CD4-positive, alpha-beta memory T cell (primary cell): Measurements from ENCODE around the gene HABP2. TPM values are rescaled to one million over a fixed set of nuclear protein-coding genes. Genes with fewer than 3 reads are reported as not detected.

ENCODE experiments used
- CTCF ChIA-PET: fragments of 350-600 bp; sonication (Branson Sonifier 250); formaldehyde crosslinking; loops from one replicate; lab custom pipeline; 2021; ENCODE audit warnings: inconsistent platforms; ENCODE audit not compliant: partially characterized antibody; lab: Charles Lee
- POLR2A ChIA-PET: fragments of 350-600 bp; sonication (Branson Sonifier 250); formaldehyde crosslinking; loops from one replicate; lab custom pipeline; 2021; ENCODE audit not compliant: partially characterized antibody; lab: Charles Lee
- DNase-seq, 5 donors: peaks; one replicate each; pipeline versions ENCODE4 v3.0.0 to v3.0.0-alpha.2; 2020 to 2022; ENCODE audit warnings: mixed read lengths in 1 of 5
- H3K27ac ChIP-seq: one replicate; pipeline ENCODE4 v1.7.0; 2013; ENCODE audit warnings: low read depth, low read length
- H3K27me3 ChIP-seq: 2 replicates; pipeline ENCODE4 v1.7.0; 2013; ENCODE audit warnings: mild to moderate bottlenecking, low read length, moderate library complexity; ENCODE audit not compliant: insufficient read depth
- H3K36me3 ChIP-seq: 2 replicates; pipeline ENCODE4 v1.7.0; 2013; ENCODE audit warnings: mild to moderate bottlenecking, low read length, moderate library complexity; ENCODE audit not compliant: insufficient read depth
- H3K4me1 ChIP-seq: 2 replicates; pipeline ENCODE4 v1.7.0; 2013; ENCODE audit warnings: mild to moderate bottlenecking, low read length, moderate library complexity; ENCODE audit not compliant: insufficient read depth
- H3K4me3 ChIP-seq, 2 donors: one replicate each; pipeline ENCODE4 v1.7.0; 2013; ENCODE audit warnings: low read length in 2 of 2, mild to moderate bottlenecking in 1 of 2
- H3K9me3 ChIP-seq, 2 donors: one replicate each; pipeline ENCODE4 v1.7.0; 2013; ENCODE audit warnings: low read length in 2 of 2, control low read depth in 1 of 2; ENCODE audit not compliant: control insufficient read depth in 1 of 2
- H3K27ac Mint-ChIP-seq, 7 donors: one replicate each; pipeline ENCODE4 v1.8.0; 2020 to 2021; ENCODE audit warnings: mixed read lengths in 7 of 7, mild to moderate bottlenecking in 6 of 7, inconsistent platforms in 3 of 7, moderate library complexity in 3 of 7
- H3K27me3 Mint-ChIP-seq, 2 donors: one replicate each; pipeline ENCODE4 v1.8.0; 2020 to 2021; ENCODE audit warnings: mixed read lengths in 2 of 2
- H3K36me3 Mint-ChIP-seq, 2 donors: one replicate each; pipeline ENCODE4 v1.8.0; 2020 to 2021; ENCODE audit warnings: mixed read lengths in 2 of 2, inconsistent platforms in 1 of 2, mild to moderate bottlenecking in 1 of 2
- H3K4me1 Mint-ChIP-seq, 4 donors: one replicate each; pipeline ENCODE4 v1.8.0; 2020 to 2021; ENCODE audit warnings: mixed read lengths in 4 of 4, mild to moderate bottlenecking in 1 of 4
- H3K4me3 Mint-ChIP-seq, 8 donors: one replicate each; pipeline ENCODE4 v1.8.0; 2020 to 2021; ENCODE audit warnings: mixed read lengths in 8 of 8, mild to moderate bottlenecking in 7 of 8, moderate library complexity in 6 of 8, inconsistent platforms in 3 of 8
- H3K9me3 Mint-ChIP-seq, 8 donors: one replicate each; pipeline ENCODE4 v1.8.0; 2020 to 2021; ENCODE audit warnings: mixed read lengths in 8 of 8, mild to moderate bottlenecking in 5 of 8, inconsistent platforms in 3 of 8, moderate library complexity in 1 of 8
- intact Hi-C: fragments of 100-400 bp; cut with micrococcal nuclease; formaldehyde crosslinking; loops from one replicate; pipeline ENCODE4 v1.15.1; 2023
- polyA plus RNA-seq, 2 donors: library from polyadenylated mRNA; unstranded; fragments of 300-500 nt; fragmentation: Illumina TruSeq; gene quantifications; one replicate each; pipeline ENCODE4 v1.2.3, GENCODE V29; 2021
- total RNA-seq, 2 experiments: library from RNA; stranded (reverse); gene quantifications; one replicate each; pipeline ENCODE4 v1.2.3, GENCODE V29; 2021

Gene HABP2
- total and polyA plus RNA-seq, 4 experiments from 2014 or later, result not detected

DNA sequence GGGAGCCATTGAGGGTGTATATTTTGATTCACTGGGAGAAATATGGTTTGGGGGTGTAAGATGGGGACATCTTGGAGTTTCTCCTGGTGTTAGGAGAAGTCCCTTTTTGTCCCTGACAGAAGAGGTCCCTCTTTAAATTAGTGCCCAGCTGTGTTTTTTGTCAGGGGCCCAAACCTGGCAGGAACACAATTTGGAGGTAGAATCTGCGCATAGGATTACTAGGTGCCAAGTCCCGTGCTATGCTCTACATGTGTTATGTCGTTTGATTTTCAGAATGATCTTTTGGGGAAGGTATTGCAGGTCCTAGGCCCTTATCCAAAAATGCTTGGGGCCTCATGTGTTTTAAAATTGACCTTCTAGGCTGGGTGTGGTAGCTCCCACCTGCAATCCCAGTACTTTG lies 36.8 kb upstream of the HABP2 start:
- Histone ChIP-seq H3K36me3 (no peaks in the 10 kb centered on the region), H3K4me3 (no peak overlapping the region), H3K9me3 (no peaks in the 10 kb centered on the region), H3K27ac (no peak overlapping the region), H3K4me1 (no peaks in the 10 kb centered on the region), H3K27me3 (no peaks in the 10 kb centered on the region)
- peaks cover 0 to 23% (median 16%) of the 10 kb centered on the region in 8 donors for H3K9me3 Mint-ChIP-seq
- intact Hi-C loops, result no loop called here
- H3K4me1 Mint-ChIP-seq, result no peaks in the 10 kb centered on the region
- POLR2A ChIA-PET, result no interaction called here
- H3K36me3 Mint-ChIP-seq, result peaks cover 0 to 5% of the 10 kb centered on the region in 2 donors
- CTCF ChIA-PET, result no interaction called here
- H3K4me3 Mint-ChIP-seq, result no peak overlapping the region
- no peak for DNase-seq
- peaks cover 6 to 9% of the 10 kb centered on the region in 2 donors for H3K27me3 Mint-ChIP-seq
- no peak overlapping the region for H3K27ac Mint-ChIP-seq

DNA sequence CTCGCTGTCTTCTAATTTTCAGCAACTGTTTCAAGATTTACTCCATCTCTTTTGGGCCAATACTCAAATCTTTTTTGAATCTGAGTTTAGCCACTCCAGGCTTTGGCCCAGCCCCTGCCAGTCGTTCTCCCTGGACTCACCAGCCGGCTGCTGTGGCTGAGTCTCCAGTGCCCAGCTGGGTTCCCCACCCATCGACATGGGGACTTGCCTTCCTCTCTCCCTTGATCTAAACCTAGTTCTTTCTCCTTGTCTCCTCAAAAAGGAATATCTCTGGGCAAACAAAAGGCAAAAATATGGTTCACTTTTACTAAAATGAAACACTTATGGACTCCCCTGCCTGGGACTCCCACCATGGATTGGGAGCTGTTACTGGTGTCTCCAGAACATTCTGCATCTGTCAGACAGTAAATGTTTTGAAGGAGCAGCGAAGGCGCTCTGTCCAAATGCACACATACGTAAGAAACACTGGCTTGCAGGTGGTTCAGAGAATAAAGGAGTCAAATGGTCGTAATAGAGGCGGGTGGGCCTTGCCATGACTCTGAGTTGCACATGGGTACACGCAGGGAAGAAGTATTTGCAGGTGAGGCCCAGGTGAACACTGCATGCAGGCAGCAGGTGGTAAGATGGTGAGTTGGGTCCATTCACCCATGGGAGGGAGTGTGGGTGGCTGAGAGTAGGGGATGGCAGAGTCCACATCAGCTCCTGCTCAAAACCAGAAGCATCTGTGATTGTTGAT lies 35.5 kb upstream of the HABP2 start:
- Mint-ChIP-seq H3K27ac (no peak overlapping the region), H3K27me3 (peaks cover 5 to 9% of the 10 kb centered on the region in 2 donors), H3K36me3 (no peaks in the 10 kb centered on the region), H3K9me3 (peaks cover 0 to 12% (median 5%) of the 10 kb centered on the region in 8 donors), H3K4me3 (no peak overlapping the region), H3K4me1 (no peaks in the 10 kb centered on the region)
- Histone ChIP-seq H3K27ac (no peak overlapping the region), H3K9me3 (no peaks in the 10 kb centered on the region), H3K4me3 (no peak overlapping the region), H3K36me3 (no peaks in the 10 kb centered on the region), H3K27me3 (no peaks in the 10 kb centered on the region), H3K4me1 (no peaks in the 10 kb centered on the region)
- ChIA-PET POLR2A (no interaction called here), CTCF (no interaction called here)
- intact Hi-C loops, result no loop called here
- no peak for DNase-seq

DNA sequence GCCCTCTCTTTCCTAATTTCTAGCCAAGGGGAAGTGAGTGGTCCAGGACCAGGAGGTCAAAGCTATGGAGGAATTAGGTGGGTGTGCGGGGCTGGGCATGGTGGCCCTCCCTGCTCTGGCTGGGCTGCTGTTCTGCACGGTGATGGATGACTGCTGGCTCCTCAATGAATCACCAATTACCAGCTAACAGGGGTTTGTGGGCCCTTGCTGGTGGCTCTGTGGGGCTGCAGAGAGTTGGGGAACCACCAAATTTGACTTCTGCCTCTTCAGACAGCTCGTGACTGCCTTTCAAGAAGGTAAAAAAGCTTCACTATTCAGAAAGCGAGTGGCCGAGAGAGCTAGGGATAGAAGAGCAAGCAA lies 35.0 kb upstream of the HABP2 start:
- POLR2A ChIA-PET, result no interaction called here
- peaks cover 6 to 9% of the 10 kb centered on the region in 2 donors for H3K27me3 Mint-ChIP-seq

GRCh38 chr10:113518415-113518814 lies 34.4 kb upstream of the HABP2 start:
- Mint-ChIP-seq H3K27ac (no peak overlapping the region), H3K4me3 (no peak overlapping the region), H3K27me3 (peaks cover 6 to 9% of the 10 kb centered on the region in 2 donors)

More for the DNA sequence above, 35.0 kb upstream of the HABP2 start:
- Histone ChIP-seq H3K4me1 (no peaks in the 10 kb centered on the region), H3K27ac (no peak overlapping the region), H3K27me3 (no peaks in the 10 kb centered on the region), H3K36me3 (no peaks in the 10 kb centered on the region), H3K9me3 (no peaks in the 10 kb centered on the region), H3K4me3 (no peak overlapping the region)
- Mint-ChIP-seq H3K4me1 (no peaks in the 10 kb centered on the region), H3K27ac (no peak overlapping the region), H3K4me3 (no peak overlapping the region), H3K9me3 (peaks cover 0 to 12% (median 2%) of the 10 kb centered on the region in 8 donors), H3K36me3 (no peaks in the 10 kb centered on the region)
- intact Hi-C loops, result no loop called here
- CTCF ChIA-PET, result no interaction called here
- no peak for DNase-seq

GRCh38 chr10:113518816-113519591 lies 33.8 kb upstream of the HABP2 start:
- Histone ChIP-seq H3K9me3 (no peaks in the 10 kb centered on the region), H3K36me3 (no peaks in the 10 kb centered on the region), H3K27me3 (no peaks in the 10 kb centered on the region), H3K4me3 (no peak overlapping the region), H3K4me1 (no peaks in the 10 kb centered on the region), H3K27ac (no peak overlapping the region)
- DNase-seq, result no peak
- Mint-ChIP-seq H3K4me1 (no peaks in the 10 kb centered on the region), H3K27me3 (peaks cover 3 to 7% of the 10 kb centered on the region in 2 donors), H3K36me3 (no peaks in the 10 kb centered on the region), H3K4me3 (no peak overlapping the region), H3K27ac (no peak overlapping the region), H3K9me3 (peaks cover 0 to 3% (median 0%) of the 10 kb centered on the region in 8 donors)
- ChIA-PET CTCF (no interaction called here), POLR2A (no interaction called here)
- intact Hi-C loops, result no loop called here

More at GRCh38 chr10:113518415-113518814, 34.4 kb upstream of the HABP2 start:
- no peaks in the 10 kb centered on the region for H3K4me1 Mint-ChIP-seq
- no peaks in the 10 kb centered on the region for H3K4me1 ChIP-seq
- ChIA-PET POLR2A (no interaction called here), CTCF (no interaction called here)
- intact Hi-C loops, result no loop called here
- peaks cover 0 to 6% (median under 1%) of the 10 kb centered on the region in 8 donors for H3K9me3 Mint-ChIP-seq
- H3K27ac ChIP-seq, result no peak overlapping the region
- no peak overlapping the region for H3K4me3 ChIP-seq
- no peak for DNase-seq
- H3K27me3 ChIP-seq, result no peaks in the 10 kb centered on the region
- no peaks in the 10 kb centered on the region for H3K36me3 Mint-ChIP-seq
- no peaks in the 10 kb centered on the region for H3K9me3 ChIP-seq
- no peaks in the 10 kb centered on the region for H3K36me3 ChIP-seq

DNA sequence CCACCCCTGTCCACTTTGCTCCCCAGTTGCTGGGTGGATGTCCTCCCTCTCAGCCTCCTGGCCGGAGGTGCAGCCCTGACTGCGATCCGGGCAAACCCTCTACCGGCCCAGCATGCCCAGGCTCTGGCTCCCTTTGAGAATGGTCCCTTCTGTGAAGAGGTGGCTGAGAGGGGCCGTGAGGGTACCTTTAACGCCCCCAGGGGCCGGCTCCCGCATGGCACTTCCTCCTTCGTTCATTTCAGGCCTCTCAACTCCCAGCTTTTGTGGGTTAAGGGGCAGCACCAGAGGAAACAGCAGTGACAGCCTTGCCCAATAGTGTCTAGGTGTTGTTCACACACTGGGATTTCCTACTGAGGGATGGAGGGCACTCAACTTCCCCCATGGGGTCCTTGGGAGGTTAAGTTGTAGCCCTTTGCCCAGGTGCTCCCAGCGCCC lies 33.2 kb upstream of the HABP2 start:
- no peaks in the 10 kb centered on the region for H3K9me3 ChIP-seq
- POLR2A ChIA-PET, result no interaction called here
- Mint-ChIP-seq H3K27ac (no peak overlapping the region), H3K27me3 (peaks cover 3 to 7% of the 10 kb centered on the region in 2 donors), H3K4me1 (no peaks in the 10 kb centered on the region), H3K36me3 (no peaks in the 10 kb centered on the region), H3K9me3 (peaks cover 0 to 3% (median 0%) of the 10 kb centered on the region in 8 donors), H3K4me3 (no peak overlapping the region)
- DNase-seq, result no peak
- no peaks in the 10 kb centered on the region for H3K36me3 ChIP-seq
- no peaks in the 10 kb centered on the region for H3K4me1 ChIP-seq
- CTCF ChIA-PET, result no interaction called here
- no peak overlapping the region for H3K4me3 ChIP-seq
- intact Hi-C loops, result no loop called here
- H3K27ac ChIP-seq, result no peak overlapping the region
- H3K27me3 ChIP-seq, result no peaks in the 10 kb centered on the region

DNA sequence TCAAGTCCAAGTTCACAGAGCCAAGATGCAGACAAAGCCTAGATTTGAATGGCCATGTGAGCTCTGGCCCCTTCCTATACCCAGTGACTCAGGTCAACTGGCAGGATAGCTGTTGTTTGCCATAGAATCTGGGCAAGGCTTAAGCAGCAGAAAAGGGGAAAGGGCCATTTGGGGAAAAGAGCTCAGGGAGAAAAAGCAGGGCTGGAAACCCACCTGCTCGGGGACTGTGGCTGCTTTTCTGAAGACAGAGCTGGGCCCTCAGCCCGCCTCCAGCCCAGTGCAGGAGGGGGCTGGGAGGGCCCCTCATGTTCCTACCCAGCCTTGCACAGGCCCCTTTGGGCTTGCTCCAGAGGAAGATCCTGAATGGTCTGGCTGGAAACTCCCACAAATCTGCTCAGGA lies 32.6 kb upstream of the HABP2 start:
- no peak overlapping the region for H3K27ac Mint-ChIP-seq
- intact Hi-C loops, result no loop called here
- H3K9me3 Mint-ChIP-seq, result no peaks in the 10 kb centered on the region
- H3K4me1 ChIP-seq, result no peaks in the 10 kb centered on the region
- H3K36me3 Mint-ChIP-seq, result no peaks in the 10 kb centered on the region
- no peaks in the 10 kb centered on the region for H3K36me3 ChIP-seq
- no peak overlapping the region for H3K4me3 Mint-ChIP-seq
- ChIA-PET POLR2A (no interaction called here), CTCF (interaction anchor here (0.8 to 1.5 kb wide), 2 partner anchors 12 to 1045 kb away, joined by 3 read pairs; no protein-coding TSS in a partner anchor)
- no peak for DNase-seq
- peaks cover 3 to 5% of the 10 kb centered on the region in 2 donors for H3K27me3 Mint-ChIP-seq
- H3K27ac ChIP-seq, result no peak overlapping the region
- no peak overlapping the region for H3K4me3 ChIP-seq
- no peaks in the 10 kb centered on the region for H3K27me3 ChIP-seq
- H3K4me1 Mint-ChIP-seq, result no peaks in the 10 kb centered on the region
- no peaks in the 10 kb centered on the region for H3K9me3 ChIP-seq
